Kidney (tissue), 22 donors: ENCODE data around the gene VAC14. TPM values are rescaled to one million over a fixed set of nuclear protein-coding genes. Genes with fewer than 3 reads are reported as not detected.
"Not testable (repeated sequence)": the region's sequence is repeated elsewhere in the genome, so short reads cannot be mapped to it uniquely, and the experiment has no call there.

ENCODE experiments used
- DNase-seq, 5 donors: peaks; one replicate each; pipeline ENCODE4 v3.0.0-alpha.2; 2013 to 2020
- FAIRE-seq: peaks from 2 replicates; lab custom pipeline; 2012; peaks lifted over from hg19 to GRCh38; lab: Jason Lieb, UNC
- H3K27ac ChIP-seq, 2 donors: one replicate each; pipeline ENCODE4 v1.7.0; 2013; ENCODE audit warnings: low read depth in 2 of 2, low read length in 2 of 2, inconsistent platforms in 1 of 2
- H3K27me3 ChIP-seq: one replicate; pipeline ENCODE4 v1.7.1; 2013; ENCODE audit warnings: low read length, inconsistent platforms; ENCODE audit not compliant: control insufficient read depth, insufficient read depth
- H3K36me3 ChIP-seq, 3 donors: one replicate each; pipeline versions ENCODE4 v1.7.0 to v1.7.1; 2013; ENCODE audit warnings: low read length in 3 of 3, control low read depth in 1 of 3, inconsistent platforms in 1 of 3; ENCODE audit not compliant: insufficient read depth in 3 of 3, control insufficient read depth in 2 of 3
- H3K4me1 ChIP-seq, 3 donors: one replicate each; pipeline versions ENCODE4 v1.7.0 to v1.7.1; 2013; ENCODE audit warnings: low read length in 3 of 3, inconsistent platforms in 1 of 3, low read depth in 1 of 3; ENCODE audit not compliant: control insufficient read depth in 2 of 3, insufficient read depth in 2 of 3
- H3K4me3 ChIP-seq, 3 donors: one replicate each; pipeline versions ENCODE4 v1.7.0 to v1.8.1; 2013; ENCODE audit warnings: low read length in 3 of 3, control low read depth in 1 of 3, inconsistent platforms in 1 of 3
- H3K9ac ChIP-seq, 3 donors: one replicate each; pipeline versions ENCODE4 v1.7.0 to v1.7.1; 2013; ENCODE audit warnings: low read length in 3 of 3, control low read depth in 1 of 3, inconsistent platforms in 1 of 3
- H3K9me3 ChIP-seq, 3 donors: one replicate each; pipeline versions ENCODE4 v1.7.0 to v1.7.1; 2013; ENCODE audit warnings: low read length in 3 of 3, control low read depth in 1 of 3, inconsistent platforms in 1 of 3; ENCODE audit not compliant: control insufficient read depth in 2 of 3, insufficient read depth in 1 of 3
- intact Hi-C: fragments of 100-400 bp; cut with DNase I; formaldehyde crosslinking; loops from one replicate; pipeline ENCODE4 v1.11.1; 2022
- long read RNA-seq, 10 donors: library from polyadenylated mRNA in 1 of 10; unstranded in 1 of 10; transcript quantifications; one replicate each; pipeline ENCODE4 v2.0.0 and lab custom pipeline, GENCODE V29; 2021 to 2026
- polyA plus RNA-seq: library from polyadenylated mRNA; stranded (reverse); fragments of 350-450 nt; fragmentation: Illumina TruSeq; extraction: RNeasy Lipid Tissue Mini Kit (QIAGEN cat#74804); gene quantifications from one replicate; pipeline ENCODE4 v1.2.3, GENCODE V29; 2014; ENCODE audit warnings: low read depth, low replicate concordance; ENCODE audit not compliant: insufficient read depth
- total RNA-seq: library from RNA; stranded (reverse); fragmentation: NEBNext Ultra II Directional; extraction: Animal tissue kit (Norgen Biotek cat#: 25700); gene quantifications from one replicate; pipeline ENCODE4 v1.2.1, GENCODE V29; 2021
- TF ChIP-seq, protein P1 (sequence below): IDR thresholded peaks from 3 replicates; pipeline ENCODE4 v1.5.1; 2012; ENCODE audit warnings: mild to moderate bottlenecking, moderate library complexity, borderline replicate concordance; ENCODE audit not compliant: insufficient read depth; ENCODE audit errors: extremely low read depth
- donor health status: control.
- donor health status: control.
- donor health status: control.
- donor health status: control.
- donor health status: control.
- donor health status: DM: yes; HTN: yes; CAD: no.
- donor health status: Normal renal cell carcinoma (clear cell type).

The VAC14 gene
- total RNA-seq (36.8 TPM), polyA plus RNA-seq (41.9 TPM)
- long read RNA-seq, donor 1, transcript VAC14-212 (1 exons, 3,609 nt), result major isoform, 10 of 14 reads
- long read RNA-seq, donor 1, partial matches to known transcripts, result 0 of 14 reads
- long read RNA-seq, donor 1, other reads (novel, unspliced or antisense), result 0 of 14 reads
- long read RNA-seq, donor 2, partial matches to known transcripts, result 0 of 5 reads
- long read RNA-seq, donor 2, other reads (novel, unspliced or antisense), result 0 of 5 reads
- long read RNA-seq, donor 3, transcript VAC14-212 (1 exons, 3,609 nt), result major isoform, 5 of 9 reads
- long read RNA-seq, donor 3, partial matches to known transcripts, result 0 of 9 reads
- long read RNA-seq, donor 3, other reads (novel, unspliced or antisense), result 0 of 9 reads
- long read RNA-seq, donor 4, transcript VAC14-201 (19 exons, 3,099 nt), result major isoform, 7 of 12 reads
- long read RNA-seq, donor 4, partial matches to known transcripts, result 0 of 12 reads
- long read RNA-seq, donor 4, other reads (novel, unspliced or antisense), result 0 of 12 reads
- long read RNA-seq, donor 5, partial matches to known transcripts, result 0 of 3 reads
- long read RNA-seq, donor 5, other reads (novel, unspliced or antisense), result 0 of 3 reads
- long read RNA-seq, donor 6, partial matches to known transcripts, result 0 of 3 reads
- long read RNA-seq, donor 6, other reads (novel, unspliced or antisense), result 0 of 3 reads
- long read RNA-seq, donor 7, transcript VAC14-201 (19 exons, 3,099 nt), result major isoform, 17 of 38 reads
- long read RNA-seq, donor 7, partial matches to known transcripts, result 9 of 38 reads
- long read RNA-seq, donor 7, other reads (novel, unspliced or antisense), result 9 of 38 reads
- long read RNA-seq, donor 8, partial matches to known transcripts, result 0 of 11 reads
- long read RNA-seq, donor 8, other reads (novel, unspliced or antisense), result 0 of 11 reads
- long read RNA-seq, donor 9, partial matches to known transcripts, result 0 of 7 reads
- long read RNA-seq, donor 9, other reads (novel, unspliced or antisense), result 0 of 7 reads
- long read RNA-seq, donor 10, transcript VAC14-212 (1 exons, 3,609 nt), result major isoform, 12 of 15 reads
- long read RNA-seq, donor 10, partial matches to known transcripts, result 0 of 15 reads
- long read RNA-seq, donor 10, other reads (novel, unspliced or antisense), result 0 of 15 reads

DNA sequence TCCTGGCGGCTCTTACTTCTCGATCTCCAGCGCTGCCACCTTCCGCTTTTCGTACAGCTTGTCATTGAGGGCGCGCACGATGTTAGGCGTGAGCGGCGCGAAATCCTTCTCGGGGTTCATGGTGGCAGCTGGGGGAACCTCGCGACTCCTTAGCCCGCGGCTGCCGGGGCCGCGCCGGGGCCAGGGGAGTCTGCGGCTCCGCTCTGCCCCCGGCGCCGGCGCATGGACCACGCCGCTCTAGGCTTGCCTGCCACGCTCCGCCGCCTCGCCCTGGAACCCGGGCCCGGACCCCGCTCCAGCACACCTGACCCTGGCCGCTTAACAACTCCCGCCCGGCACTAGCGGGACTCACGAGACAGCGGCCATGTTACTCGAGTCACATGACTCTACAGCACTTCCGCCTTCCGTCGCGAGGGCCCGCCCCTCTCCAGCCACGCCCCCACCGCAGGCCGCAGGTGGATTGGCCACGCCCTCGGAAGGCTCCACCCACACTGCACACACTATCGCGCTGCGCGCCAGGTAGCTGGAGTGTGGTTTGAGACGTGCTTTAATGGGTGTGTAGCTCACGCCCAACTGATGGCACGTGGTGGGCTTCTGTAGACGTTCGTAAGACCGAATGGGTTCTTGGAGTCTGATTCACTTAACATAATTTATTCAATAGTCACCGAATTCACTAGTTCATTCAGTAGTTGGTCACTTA, at the start of gene VAC14:
Gene VAC14, minus strand, starts transcription at position 378 of the 700 bp plus-strand sequence. Its CDS starts 258 bp downstream, at position 120.
- FAIRE-seq (no peak), DNase-seq (peak; percentile 95 to 97 (median 97))
- Histone ChIP-seq H3K27ac (peak within 1 kb of the TSS in 1 of 2 donors; percentile 8), H3K27me3 (no peaks in the 10 kb centered on the region), H3K4me3 (peak within 1 kb of the TSS; percentile 59 to 95 (median 81)), H3K4me1 (peaks cover 0 to 9% (median 0%) of the 10 kb centered on the region in 3 donors), H3K9me3 (peaks cover 0 to 7% (median 0%) of the 10 kb centered on the region in 3 donors), H3K9ac (peak within 1 kb of the TSS; percentile 62 to 96 (median 74)), H3K36me3 (no peaks in the 10 kb centered on the region)
- intact Hi-C loops, result no loop called here
- TF ChIP-seq, protein P1, sequence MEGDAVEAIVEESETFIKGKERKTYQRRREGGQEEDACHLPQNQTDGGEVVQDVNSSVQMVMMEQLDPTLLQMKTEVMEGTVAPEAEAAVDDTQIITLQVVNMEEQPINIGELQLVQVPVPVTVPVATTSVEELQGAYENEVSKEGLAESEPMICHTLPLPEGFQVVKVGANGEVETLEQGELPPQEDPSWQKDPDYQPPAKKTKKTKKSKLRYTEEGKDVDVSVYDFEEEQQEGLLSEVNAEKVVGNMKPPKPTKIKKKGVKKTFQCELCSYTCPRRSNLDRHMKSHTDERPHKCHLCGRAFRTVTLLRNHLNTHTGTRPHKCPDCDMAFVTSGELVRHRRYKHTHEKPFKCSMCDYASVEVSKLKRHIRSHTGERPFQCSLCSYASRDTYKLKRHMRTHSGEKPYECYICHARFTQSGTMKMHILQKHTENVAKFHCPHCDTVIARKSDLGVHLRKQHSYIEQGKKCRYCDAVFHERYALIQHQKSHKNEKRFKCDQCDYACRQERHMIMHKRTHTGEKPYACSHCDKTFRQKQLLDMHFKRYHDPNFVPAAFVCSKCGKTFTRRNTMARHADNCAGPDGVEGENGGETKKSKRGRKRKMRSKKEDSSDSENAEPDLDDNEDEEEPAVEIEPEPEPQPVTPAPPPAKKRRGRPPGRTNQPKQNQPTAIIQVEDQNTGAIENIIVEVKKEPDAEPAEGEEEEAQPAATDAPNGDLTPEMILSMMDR, result no peak

DNA sequence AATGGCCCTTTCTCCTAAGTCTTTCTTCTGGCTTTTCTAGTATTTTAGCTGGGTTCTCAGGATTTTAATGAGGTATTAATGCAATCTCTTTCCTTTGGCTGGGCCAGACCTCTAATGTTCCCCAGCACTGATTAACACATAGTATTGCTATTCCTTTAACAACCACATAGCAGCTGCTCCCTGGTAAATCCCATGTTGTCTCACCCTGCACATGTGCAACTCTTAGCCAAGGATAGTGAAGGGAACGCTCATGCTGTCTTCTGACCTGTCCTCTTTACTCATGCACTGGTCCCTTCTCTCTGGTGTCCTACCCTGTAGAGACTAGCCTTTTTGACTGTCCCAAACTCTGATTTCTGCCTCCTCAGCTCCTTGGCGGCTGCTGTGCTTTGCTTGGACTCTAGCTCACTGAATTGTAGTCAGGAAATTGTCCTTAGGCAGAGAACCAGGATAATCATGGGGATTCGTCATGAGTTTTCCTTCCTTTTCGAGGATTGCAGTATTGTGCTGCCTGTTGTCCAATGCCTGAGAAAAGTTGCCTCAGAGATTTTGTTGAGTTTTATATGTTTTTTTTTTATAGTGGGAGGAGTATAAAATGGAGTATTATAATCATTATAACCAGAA, 22.6 kb upstream of the VAC14 start:
- FAIRE-seq, H3K9me3 ChIP-seq, H3K4me1 ChIP-seq, H3K9ac ChIP-seq, intact Hi-C loops, DNase-seq, H3K27ac ChIP-seq, H3K4me3 ChIP-seq, H3K27me3 ChIP-seq, H3K36me3 ChIP-seq: not testable (repeated sequence)

DNA sequence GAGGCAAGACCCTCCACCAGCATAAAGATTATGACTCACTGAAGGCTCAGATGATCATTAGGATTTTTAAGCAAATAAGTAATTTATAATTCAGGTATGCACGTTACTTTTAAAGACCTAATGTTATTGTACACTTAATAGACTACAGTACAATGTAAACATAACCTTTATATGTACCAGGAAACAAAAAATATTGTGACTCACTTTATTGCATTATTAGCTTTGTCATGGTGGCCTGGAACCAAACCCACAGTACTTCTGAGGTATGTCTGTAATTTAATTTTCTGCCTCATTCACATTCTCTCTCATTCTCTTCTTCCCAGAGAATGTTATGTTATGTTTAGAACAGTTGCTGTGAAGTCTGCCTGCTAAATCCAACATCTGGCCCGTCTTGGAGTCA, 21.8 kb upstream of the VAC14 start:
- H3K36me3 ChIP-seq, intact Hi-C loops, H3K27ac ChIP-seq, DNase-seq, H3K9ac ChIP-seq, H3K27me3 ChIP-seq, FAIRE-seq, H3K4me1 ChIP-seq, H3K4me3 ChIP-seq, H3K9me3 ChIP-seq: not testable (repeated sequence)

- H3K4me1 ChIP-seq, H3K27me3 ChIP-seq, FAIRE-seq, intact Hi-C loops, H3K36me3 ChIP-seq, H3K4me3 ChIP-seq, H3K9me3 ChIP-seq, H3K27ac ChIP-seq, DNase-seq, H3K9ac ChIP-seq: not testable (repeated sequence)
These were observed 17.1 kb upstream of the VAC14 start for GRCh38 chr16:70818088-70818487.
